CD4-positive, CD25-positive, alpha-beta regulatory T cell (primary cell): ENCODE data around the gene COG5. TPM values are rescaled to one million over a fixed set of nuclear protein-coding genes. Genes with fewer than 3 reads are reported as not detected.

Source experiments
- ATAC-seq, 2 donors: fragments of 150-1000 bp; cut with Tn5 transposase; one replicate each; pipeline ENCODE4 v1.10.0; 2021; ENCODE audit warnings: low read depth in 2 of 2, moderate number of reproducible peaks in 2 of 2, moderate library complexity in 1 of 2
- DNase-seq, 3 donors: peaks; one replicate each; pipeline versions ENCODE4 v3.0.0 to v3.0.0-alpha.2; 2012 to 2022; ENCODE audit warnings: mixed read lengths in 1 of 3
- H3K27ac ChIP-seq: one replicate; pipeline ENCODE4 v1.7.0; 2013; ENCODE audit warnings: mild to moderate bottlenecking, low read length; ENCODE audit not compliant: insufficient read depth, poor library complexity, severe bottlenecking
- H3K27me3 ChIP-seq: one replicate; pipeline ENCODE4 v1.7.0; 2013; ENCODE audit warnings: low read length; ENCODE audit not compliant: control insufficient read depth, insufficient read depth
- H3K36me3 ChIP-seq: one replicate; pipeline ENCODE4 v1.7.0; 2013; ENCODE audit warnings: mild to moderate bottlenecking, low read length, moderate library complexity; ENCODE audit not compliant: control insufficient read depth, insufficient read depth
- H3K4me1 ChIP-seq: 2 replicates; pipeline ENCODE4 v1.7.0; 2013; ENCODE audit warnings: mild to moderate bottlenecking, low read length; ENCODE audit not compliant: insufficient read depth, control insufficient read depth, poor library complexity, severe bottlenecking
- H3K4me3 ChIP-seq: one replicate; pipeline ENCODE4 v1.7.0; 2013; ENCODE audit warnings: low read depth, mild to moderate bottlenecking, low read length, moderate library complexity
- H3K9me3 ChIP-seq, 2 experiments: 1 replicate in 1 of 2; 2 replicates in 1 of 2; pipeline ENCODE4 v1.7.0; 2013; ENCODE audit warnings: low read length in 2 of 2, mild to moderate bottlenecking in 1 of 2, moderate library complexity in 1 of 2; ENCODE audit not compliant: control insufficient read depth in 2 of 2
- H3K27ac Mint-ChIP-seq, 3 donors: one replicate each; pipeline ENCODE4 v1.8.0; 2020 to 2022; ENCODE audit warnings: mild to moderate bottlenecking in 3 of 3, mixed read lengths in 3 of 3, moderate library complexity in 2 of 3
- H3K27me3 Mint-ChIP-seq: one replicate; pipeline ENCODE4 v1.8.0; 2022; ENCODE audit warnings: mild to moderate bottlenecking, mixed read lengths
- H3K36me3 Mint-ChIP-seq: one replicate; pipeline ENCODE4 v1.8.0; 2020; ENCODE audit warnings: mixed read lengths
- H3K4me1 Mint-ChIP-seq, 4 donors: one replicate each; pipeline ENCODE4 v1.8.0; 2020 to 2022; ENCODE audit warnings: mixed read lengths in 4 of 4, mild to moderate bottlenecking in 1 of 4
- H3K4me3 Mint-ChIP-seq, 4 donors: one replicate each; pipeline ENCODE4 v1.8.0; 2020 to 2022; ENCODE audit warnings: mild to moderate bottlenecking in 4 of 4, mixed read lengths in 4 of 4, moderate library complexity in 3 of 4
- H3K9me3 Mint-ChIP-seq, 7 donors: one replicate each; pipeline ENCODE4 v1.8.0; 2020 to 2022; ENCODE audit warnings: mixed read lengths in 7 of 7, mild to moderate bottlenecking in 3 of 7, moderate library complexity in 2 of 7
- polyA plus RNA-seq, 4 donors: library from polyadenylated mRNA; unstranded; fragments of 300-500 nt; fragmentation: Illumina TruSeq; gene quantifications; one replicate each; pipeline ENCODE4 v1.2.3, GENCODE V29; 2021
- total RNA-seq: library from RNA; stranded (reverse); gene quantifications from one replicate; pipeline ENCODE4 v1.2.3, GENCODE V29; 2022

The COG5 gene
- total and polyA plus RNA-seq, 5 donors from 2014 or later = 23.2 to 68.2 (median 34.5) TPM

DNA sequence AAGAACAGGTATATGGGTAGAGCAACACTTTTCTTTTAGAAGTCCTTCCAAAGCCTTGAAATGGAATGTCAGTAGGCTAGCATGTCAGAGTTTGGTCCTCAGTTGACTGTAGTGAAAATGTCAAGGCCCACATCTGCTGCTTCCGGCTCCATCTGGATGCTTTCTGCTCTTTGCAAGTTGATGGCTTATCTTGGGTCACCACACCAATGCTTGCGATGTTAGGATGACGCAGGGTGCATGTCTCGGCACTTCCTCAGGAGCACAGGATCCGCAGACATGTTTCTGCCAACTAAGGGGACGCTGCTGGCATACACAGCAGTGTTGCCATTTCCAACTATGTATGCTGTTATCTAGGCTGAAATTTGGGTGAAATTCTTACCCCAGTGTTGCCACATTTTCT, 408.9 kb downstream of the COG5 start:
- Mint-ChIP-seq H3K27ac (no peak overlapping the region), H3K36me3 (no peaks in the 10 kb centered on the region), H3K9me3 (peaks cover 0 to 1% (median 0%) of the 10 kb centered on the region in 7 donors), H3K4me1 (peaks cover 0 to 2% (median 0%) of the 10 kb centered on the region in 4 donors), H3K4me3 (no peak overlapping the region), H3K27me3 (peaks cover 19% of the 10 kb centered on the region)
- no peak overlapping the region for H3K27ac ChIP-seq
- H3K4me1 ChIP-seq = no peaks in the 10 kb centered on the region
- H3K4me3 ChIP-seq = no peak overlapping the region
- peaks cover 6% of the 10 kb centered on the region for H3K27me3 ChIP-seq
- ATAC-seq (no peak), DNase-seq (no peak)
- no peaks in the 10 kb centered on the region for H3K36me3 ChIP-seq
- no peaks in the 10 kb centered on the region for H3K9me3 ChIP-seq

GRCh38 chr7:107152011-107152410, 411.7 kb downstream of the COG5 start:
- no peaks in the 10 kb centered on the region for H3K36me3 Mint-ChIP-seq
- H3K9me3 ChIP-seq = no peaks in the 10 kb centered on the region

More at GRCh38 chr7:107152011-107152410, 411.7 kb downstream of the COG5 start:
- Histone ChIP-seq H3K4me1 (no peaks in the 10 kb centered on the region), H3K27ac (no peak overlapping the region), H3K27me3 (peaks cover 6% of the 10 kb centered on the region), H3K36me3 (no peaks in the 10 kb centered on the region), H3K4me3 (no peak overlapping the region)
- no peak overlapping the region for H3K4me3 Mint-ChIP-seq
- peaks cover 0 to 4% (median 2%) of the 10 kb centered on the region in 4 donors for H3K4me1 Mint-ChIP-seq
- ATAC-seq (no peak), DNase-seq (no peak)
- H3K9me3 Mint-ChIP-seq = peaks cover 0 to 1% (median 0%) of the 10 kb centered on the region in 7 donors
- H3K27me3 Mint-ChIP-seq = peaks cover 11% of the 10 kb centered on the region
- no peak overlapping the region for H3K27ac Mint-ChIP-seq

Other genes starting within 250 kb of the COG5 start
- not detected for gene GPR22, start 93.9 kb downstream of the COG5 start, total RNA-seq
- under 1 TPM in 3 of 4 donors, not detected in 1; 0.09 to 0.29 (median 0.19) TPM for gene GPR22, start 93.9 kb downstream of the COG5 start, polyA plus RNA-seq
- 6.9 TPM for gene DUS4L, start 51 bp upstream of the COG5 start, total RNA-seq
- gene DUS4L, start 51 bp upstream of the COG5 start, polyA plus RNA-seq = 1 to 10 TPM; 4.4 to 5.0 (median 4.7) TPM
- gene BCAP29, start 16.3 kb upstream of the COG5 start, total RNA-seq = 15.5 TPM
- gene BCAP29, start 16.3 kb upstream of the COG5 start, polyA plus RNA-seq = 10 to 100 TPM; 29.6 to 47.4 (median 35.5) TPM
- gene SLC26A4, start 96.9 kb upstream of the COG5 start, total RNA-seq = 0.10 TPM
- under 1 TPM in 2 of 4 donors, not detected in 2; 0.11 to 0.21 TPM for gene SLC26A4, start 96.9 kb upstream of the COG5 start, polyA plus RNA-seq
- gene CBLL1, start 180.2 kb upstream of the COG5 start, total RNA-seq = 66.9 TPM
- 100 to 1,000 TPM; 127 to 150 (median 143) TPM for gene CBLL1, start 180.2 kb upstream of the COG5 start, polyA plus RNA-seq
- gene SLC26A3, start 239.3 kb upstream of the COG5 start, total RNA-seq = not detected
- gene SLC26A3, start 239.3 kb upstream of the COG5 start, polyA plus RNA-seq = under 1 TPM in 1 of 4 donors, not detected in 3; 0.26 TPM